Thyroid gland (tissue), 4 donors: ENCODE data around the gene CDH6. TPM values are rescaled to one million over a fixed set of nuclear protein-coding genes. Genes with fewer than 3 reads are reported as not detected.
A peak's percentile ranks its signal among the peaks of the same experiment; 100 is the strongest.

Experiments used
- DNase-seq, 2 donors: peaks; one replicate each; pipeline ENCODE4 v3.0.0-alpha.2; 2019
- H3K27ac ChIP-seq, 3 donors: fragments of 200-600 bp; sonication (generic); 1 replicate in 2 of 3; 2 replicates in 1 of 3; pipeline ENCODE4 v1.5.1; 2016 to 2019; ENCODE audit warnings: mild to moderate bottlenecking in 1 of 3, moderate library complexity in 1 of 3
- H3K27me3 ChIP-seq: fragments of 200-600 bp; sonication (generic); one replicate; pipeline ENCODE4 v1.5.1; 2019
- H3K36me3 ChIP-seq, 2 donors: fragments of 200-600 bp; sonication (generic); one replicate each; pipeline ENCODE4 v1.5.1; 2016 to 2019
- H3K4me1 ChIP-seq, 2 donors: fragments of 200-600 bp; sonication (generic); one replicate each; pipeline ENCODE4 v1.5.1; 2017 to 2019
- H3K4me3 ChIP-seq, 3 donors: fragments of 200-600 bp; sonication (generic); replicated peaks in 1 of 3; 1 replicate in 2 of 3; 2 replicates in 1 of 3; pipeline ENCODE4 v1.5.1; 2016; ENCODE audit warnings: mild to moderate bottlenecking in 1 of 3
- H3K9me3 ChIP-seq: fragments of 200-600 bp; sonication (generic); one replicate; pipeline ENCODE4 v1.5.1; 2017
- POLR2A ChIP-seq, 2 donors: fragments of 450-650 bp; IDR thresholded peaks; one replicate each; pipeline ENCODE4 v1.6.1; 2017; ENCODE audit warnings: antibody characterized with exemption in 2 of 2, mild to moderate bottlenecking in 2 of 2, moderate library complexity in 1 of 2
- WGBS, 2 donors: methylation state at CpG; one replicate each; pipeline ENCODE4 v1.1.5; 2017; 5-methylcytosine and 5-hydroxymethylcytosine counted together
- intact Hi-C: fragments of 100-400 bp; cut with DNase I; formaldehyde crosslinking; loops from one replicate; pipeline ENCODE4 v1.15.1; 2023
- total RNA-seq, 4 donors: library from RNA; depleted of rRNA; stranded (reverse); fragments of >200 nt; gene quantifications; one replicate each; pipeline ENCODE4 v1.2.3, GENCODE V29; 2016
- TF ChIP-seq, protein P1 (sequence below), 6 experiments: fragments of 200-600 bp in 3 of 6; fragments of 450-650 bp in 3 of 6; sonication (generic) in 3 of 6; IDR thresholded peaks; one replicate each; pipeline ENCODE4 v1.5.1; 2016 to 2019; ENCODE audit warnings: antibody characterized with exemption in 6 of 6, mild to moderate bottlenecking in 2 of 6, inconsistent platforms in 1 of 6, moderate library complexity in 1 of 6

Gene CDH6
- total RNA-seq, 4 donors from 2014 or later: 1.0 to 3.0 (median 2.2) TPM

DNA sequence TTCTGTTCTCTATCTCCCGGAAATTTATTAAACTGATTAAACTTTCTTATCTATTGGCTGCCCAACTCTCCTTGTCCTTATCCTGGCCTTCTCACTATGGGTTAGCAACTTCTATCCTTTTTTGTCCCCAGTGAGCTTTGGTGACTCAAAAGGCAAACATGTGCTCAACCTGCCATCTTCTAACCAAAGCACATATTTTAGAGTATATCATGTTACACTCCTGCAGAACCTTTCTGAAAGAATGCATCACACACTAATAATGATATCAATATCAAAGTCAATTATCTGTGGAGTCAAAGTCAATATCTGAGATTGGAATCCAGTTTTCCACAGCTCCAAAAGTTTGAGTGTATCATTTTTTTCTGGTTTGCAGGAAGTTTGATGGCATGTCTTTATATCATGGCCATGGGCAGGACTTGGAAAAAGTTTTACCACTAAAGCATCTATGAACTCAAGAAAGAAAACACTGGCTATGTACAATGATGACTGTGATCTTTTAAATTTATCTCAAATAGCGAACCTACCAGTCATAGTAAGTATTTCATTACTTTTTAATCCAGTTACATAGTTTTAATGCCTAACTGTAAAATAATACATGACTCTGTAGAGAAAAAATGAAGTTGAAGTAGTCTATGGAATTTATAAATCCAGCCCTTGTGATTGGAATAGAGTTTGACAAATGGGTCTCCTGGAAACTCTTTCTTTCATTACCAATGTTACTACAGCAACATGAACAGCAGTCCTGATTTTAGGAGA, 171.6 kb downstream of the CDH6 start:
- intact Hi-C loops: no loop called here
- DNase-seq: no peak
- 86 to 89% methylated on average over 2 of the region's 2 CpGs for WGBS, 2 donors

DNA sequence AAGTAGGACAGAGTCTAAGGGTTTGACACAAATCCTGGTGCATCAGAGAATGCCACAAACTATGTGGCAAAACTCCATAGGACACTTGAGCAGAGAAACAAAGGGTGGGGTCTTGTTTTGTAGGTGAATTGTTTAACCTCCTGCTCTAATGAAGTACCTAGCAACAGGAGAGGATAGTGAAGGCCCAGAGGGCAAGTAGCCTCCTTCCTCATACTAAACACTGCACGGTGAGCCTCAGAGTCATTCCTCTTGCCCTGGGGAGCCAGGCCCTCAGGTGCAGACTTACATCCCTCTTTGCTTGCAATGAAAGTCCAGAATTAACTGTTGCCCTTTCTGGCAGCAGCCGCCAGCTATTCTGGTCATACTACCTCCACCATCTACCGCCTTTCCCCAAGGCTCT, 172.3 kb downstream of the CDH6 start:
- TF ChIP-seq, protein P1, sequence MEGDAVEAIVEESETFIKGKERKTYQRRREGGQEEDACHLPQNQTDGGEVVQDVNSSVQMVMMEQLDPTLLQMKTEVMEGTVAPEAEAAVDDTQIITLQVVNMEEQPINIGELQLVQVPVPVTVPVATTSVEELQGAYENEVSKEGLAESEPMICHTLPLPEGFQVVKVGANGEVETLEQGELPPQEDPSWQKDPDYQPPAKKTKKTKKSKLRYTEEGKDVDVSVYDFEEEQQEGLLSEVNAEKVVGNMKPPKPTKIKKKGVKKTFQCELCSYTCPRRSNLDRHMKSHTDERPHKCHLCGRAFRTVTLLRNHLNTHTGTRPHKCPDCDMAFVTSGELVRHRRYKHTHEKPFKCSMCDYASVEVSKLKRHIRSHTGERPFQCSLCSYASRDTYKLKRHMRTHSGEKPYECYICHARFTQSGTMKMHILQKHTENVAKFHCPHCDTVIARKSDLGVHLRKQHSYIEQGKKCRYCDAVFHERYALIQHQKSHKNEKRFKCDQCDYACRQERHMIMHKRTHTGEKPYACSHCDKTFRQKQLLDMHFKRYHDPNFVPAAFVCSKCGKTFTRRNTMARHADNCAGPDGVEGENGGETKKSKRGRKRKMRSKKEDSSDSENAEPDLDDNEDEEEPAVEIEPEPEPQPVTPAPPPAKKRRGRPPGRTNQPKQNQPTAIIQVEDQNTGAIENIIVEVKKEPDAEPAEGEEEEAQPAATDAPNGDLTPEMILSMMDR (IDR thresholded peaks at IDR 0.05): no peak
- no peak for TF ChIP-seq POLR2A (IDR thresholded peaks at IDR 0.05)
- no peak for DNase-seq
- Histone ChIP-seq H3K9me3 (no peaks in the 10 kb centered on the region), H3K36me3 (no peaks in the 10 kb centered on the region), H3K4me3 (no peak overlapping the region), H3K27me3 (no peaks in the 10 kb centered on the region), H3K27ac (no peak overlapping the region), H3K4me1 (peaks cover 0 to 8% of the 10 kb centered on the region in 2 donors)
- intact Hi-C loops: no loop called here
- 89 to 95% methylated on average over 3 of the region's 3 CpGs for WGBS, 2 donors

More for the DNA sequence above, 171.6 kb downstream of the CDH6 start:
- H3K9me3 ChIP-seq: no peaks in the 10 kb centered on the region
- peaks cover 0 to 8% of the 10 kb centered on the region in 2 donors for H3K4me1 ChIP-seq
- no peaks in the 10 kb centered on the region for H3K27me3 ChIP-seq
- H3K4me3 ChIP-seq: no peak overlapping the region
- H3K27ac ChIP-seq: no peak overlapping the region
- no peaks in the 10 kb centered on the region for H3K36me3 ChIP-seq
- no peak for TF ChIP-seq POLR2A (IDR thresholded peaks at IDR 0.05)
- TF ChIP-seq, protein P1 (IDR thresholded peaks at IDR 0.05): no peak

DNA sequence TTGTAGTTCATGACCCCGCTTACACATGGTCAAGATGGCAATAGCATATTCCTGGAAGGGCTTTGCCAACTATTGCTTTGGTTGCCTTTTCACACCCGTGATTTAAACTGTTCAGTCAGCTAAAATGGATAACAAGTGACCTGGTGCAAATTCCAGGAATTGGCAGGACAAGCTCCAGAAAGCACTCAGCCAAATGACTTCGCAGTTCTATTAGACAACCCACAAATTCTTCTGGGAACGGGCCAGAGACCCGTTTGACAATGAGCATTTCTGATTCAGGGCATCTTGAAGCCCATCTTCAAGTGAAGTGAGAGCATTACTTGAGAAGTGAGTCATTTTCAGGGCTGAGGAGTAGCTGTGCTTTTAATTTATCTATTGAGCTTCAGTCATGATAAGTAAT, 173.5 kb downstream of the CDH6 start:
- Histone ChIP-seq H3K4me3 (no peak overlapping the region), H3K27ac (no peak overlapping the region), H3K9me3 (no peaks in the 10 kb centered on the region), H3K4me1 (peaks cover 0 to 8% of the 10 kb centered on the region in 2 donors), H3K27me3 (no peaks in the 10 kb centered on the region), H3K36me3 (no peaks in the 10 kb centered on the region)
- peak; percentile 11 to 46 for DNase-seq
- WGBS, 2 donors: 27 to 28% methylated on average over 5 of the region's 5 CpGs
- TF ChIP-seq POLR2A (IDR thresholded peaks at IDR 0.05): no peak
- TF ChIP-seq, protein P1 (IDR thresholded peaks at IDR 0.05): no peak
- intact Hi-C loops: no loop called here

DNA sequence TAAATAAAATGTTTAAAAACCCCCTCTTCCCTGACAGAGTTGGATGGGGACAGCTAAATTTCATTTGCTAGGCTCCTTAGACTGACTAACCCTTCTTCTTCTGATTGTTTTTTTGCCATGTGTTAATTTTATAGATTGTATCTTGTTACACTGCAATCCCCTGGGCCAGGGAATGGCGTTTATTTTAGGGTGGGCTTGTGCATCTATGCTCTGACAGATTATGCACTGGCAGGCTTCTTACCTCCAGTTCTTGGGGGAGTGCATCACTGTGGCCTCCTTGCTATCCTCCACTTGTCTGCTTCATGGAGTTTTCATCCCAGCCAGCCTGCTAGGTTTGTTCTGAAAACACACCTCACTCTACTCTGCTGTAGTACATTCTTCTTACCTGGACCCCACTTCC, 178.6 kb downstream of the CDH6 start:
- no peak for DNase-seq
- no peak for TF ChIP-seq POLR2A (IDR thresholded peaks at IDR 0.05)
- TF ChIP-seq, protein P1 (IDR thresholded peaks at IDR 0.05): no peak
- no peaks in the 10 kb centered on the region for H3K36me3 ChIP-seq
- WGBS, 2 donors: 28 to 30% methylated on average over 1 of the region's 1 CpG
- no peak overlapping the region for H3K4me3 ChIP-seq
- intact Hi-C loops: no loop called here
- no peak overlapping the region for H3K27ac ChIP-seq
- H3K9me3 ChIP-seq: no peaks in the 10 kb centered on the region
- H3K27me3 ChIP-seq: no peaks in the 10 kb centered on the region
- H3K4me1 ChIP-seq: peaks cover 0 to under 1% of the 10 kb centered on the region in 2 donors

DNA sequence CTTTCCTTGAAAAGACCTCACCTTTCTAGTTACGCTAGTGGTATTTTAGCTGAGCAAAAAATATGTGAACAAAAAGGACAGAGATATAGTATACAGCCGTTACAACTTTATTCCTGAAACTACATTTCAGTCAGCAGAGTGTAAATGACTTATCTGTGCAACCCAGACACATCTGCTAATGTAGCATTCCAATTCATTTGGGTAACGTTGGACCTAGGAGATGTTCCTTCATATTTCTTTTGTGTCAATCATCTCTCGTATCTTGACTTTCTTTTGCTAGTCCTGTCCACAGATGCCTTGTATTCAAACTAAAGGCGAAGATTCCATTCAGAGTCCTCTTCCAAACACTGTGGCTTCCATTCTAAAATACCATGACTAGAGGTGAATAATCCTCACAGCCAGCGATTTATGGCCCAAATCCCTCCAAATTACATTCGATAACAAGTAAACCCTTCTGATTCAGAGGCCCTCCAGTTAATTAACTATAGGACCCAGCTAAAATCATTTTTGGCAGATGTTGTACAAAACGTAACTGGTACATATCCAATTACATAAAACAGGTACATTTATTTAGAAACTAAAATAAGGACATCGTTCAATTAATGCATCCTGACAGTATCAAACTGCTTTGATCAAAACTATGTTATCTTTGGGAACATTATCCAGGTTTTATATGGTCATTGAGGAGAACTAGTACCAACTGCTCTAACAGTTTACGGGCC, 182.7 kb downstream of the CDH6 start:
- Histone ChIP-seq H3K9me3 (no peaks in the 10 kb centered on the region), H3K36me3 (no peaks in the 10 kb centered on the region), H3K4me3 (no peak overlapping the region), H3K27me3 (no peaks in the 10 kb centered on the region), H3K4me1 (no peaks in the 10 kb centered on the region), H3K27ac (no peak overlapping the region)
- TF ChIP-seq, protein P1 (IDR thresholded peaks at IDR 0.05): no peak
- no peak for TF ChIP-seq POLR2A (IDR thresholded peaks at IDR 0.05)
- 91 to 93% methylated on average over 10 of the region's 10 CpGs for WGBS, 2 donors
- intact Hi-C loops: no loop called here
- no peak for DNase-seq
